Prostate gland (tissue), 2 donors: ENCODE data around the gene ABHD17B.

Source experiments
- CTCF ChIP-seq, 4 experiments: fragments of 200-600 bp in 2 of 4; fragments of 450-650 bp in 2 of 4; sonication (generic) in 2 of 4; IDR thresholded peaks; 1 replicate in 3 of 4; 2 replicates in 1 of 4; pipeline ENCODE4 v1.5.1; 2016 to 2019; ENCODE audit warnings: antibody characterized with exemption in 4 of 4, mild to moderate bottlenecking in 2 of 4, moderate library complexity in 2 of 4
- POLR2AphosphoS5 ChIP-seq: sonication (generic); formaldehyde crosslinking; IDR thresholded peaks from one replicate; pipeline ENCODE4 v1.6.1; 2017; ENCODE audit warnings: antibody characterized with exemption

GRCh38 chr9:71879644-71880174 lies 31.3 kb downstream of the ABHD17B start:
- TF ChIP-seq POLR2AphosphoS5 (no peak), CTCF (IDR thresholded peaks at IDR 0.05) (no peak)
